Mucosa of rectum (tissue), 2 donors: ENCODE results near the gene MAN1A2.
A peak's percentile ranks its signal among the peaks of the same experiment; 100 is the strongest.

Source experiments
- H3K27ac ChIP-seq, 2 donors: one replicate each; pipeline ENCODE4 v1.7.0; 2013; ENCODE audit warnings: inconsistent platforms in 2 of 2, low read depth in 2 of 2, low read length in 2 of 2
- H3K27me3 ChIP-seq, 2 donors: one replicate each; pipeline ENCODE4 v1.7.0; 2013; ENCODE audit warnings: low read length in 2 of 2; ENCODE audit not compliant: control insufficient read depth in 2 of 2, insufficient read depth in 2 of 2
- H3K36me3 ChIP-seq, 2 donors: one replicate each; pipeline ENCODE4 v1.7.0; 2013; ENCODE audit warnings: low read length in 2 of 2; ENCODE audit not compliant: control insufficient read depth in 2 of 2, insufficient read depth in 2 of 2
- H3K4me1 ChIP-seq, 2 donors: one replicate each; pipeline ENCODE4 v1.7.0; 2013; ENCODE audit warnings: low read length in 2 of 2, mild to moderate bottlenecking in 1 of 2; ENCODE audit not compliant: control insufficient read depth in 2 of 2, insufficient read depth in 2 of 2
- H3K4me3 ChIP-seq, 2 donors: one replicate each; pipeline ENCODE4 v1.7.0; 2013; ENCODE audit warnings: low read length in 2 of 2
- H3K9ac ChIP-seq, 2 donors: one replicate each; pipeline ENCODE4 v1.7.0; 2013; ENCODE audit warnings: low read length in 2 of 2, low read depth in 1 of 2, mild to moderate bottlenecking in 1 of 2
- H3K9me3 ChIP-seq, 2 donors: one replicate each; pipeline ENCODE4 v1.7.0; 2013; ENCODE audit warnings: low read length in 2 of 2; ENCODE audit not compliant: control insufficient read depth in 2 of 2
- donor health status: healthy.
- donor health status: Normal muscosa, but diverticular disease.

The MAN1A2 gene

GRCh38 chr1:117568999-117569398 is 201.8 kb downstream of the MAN1A2 start:
- H3K4me1 ChIP-seq = peaks cover 18 to 38% of the 10 kb centered on the region in 2 donors
- H3K27ac ChIP-seq = no peak overlapping the region
- H3K9ac ChIP-seq = no peak overlapping the region
- no peak overlapping the region for H3K4me3 ChIP-seq
- no peaks in the 10 kb centered on the region for H3K36me3 ChIP-seq
- H3K27me3 ChIP-seq = no peaks in the 10 kb centered on the region
- no peaks in the 10 kb centered on the region for H3K9me3 ChIP-seq

- Histone ChIP-seq H3K9me3 (no peaks in the 10 kb centered on the region), H3K9ac (no peak overlapping the region), H3K36me3 (no peaks in the 10 kb centered on the region), H3K4me3 (no peak overlapping the region), H3K27ac (peak overlapping the region in 1 of 2 donors; percentile 89), H3K27me3 (no peaks in the 10 kb centered on the region), H3K4me1 (peaks cover 18 to 31% of the 10 kb centered on the region in 2 donors)
Measured at GRCh38 chr1:117569856-117570255, 202.6 kb downstream of the MAN1A2 start.

GRCh38 chr1:117570988-117571409 is 203.8 kb downstream of the MAN1A2 start:
- H3K9ac ChIP-seq = peak overlapping the region; percentile 24 to 62
- H3K27ac ChIP-seq = peak overlapping the region; percentile 85 to 89

GRCh38 chr1:117571496-117571895 is 204.2 kb downstream of the MAN1A2 start:
- no peaks in the 10 kb centered on the region for H3K36me3 ChIP-seq
- H3K4me1 ChIP-seq = peaks cover 18 to 31% of the 10 kb centered on the region in 2 donors
- peak overlapping the region in 1 of 2 donors; percentile 49 for H3K9ac ChIP-seq
- no peaks in the 10 kb centered on the region for H3K9me3 ChIP-seq
- no peaks in the 10 kb centered on the region for H3K27me3 ChIP-seq
- H3K4me3 ChIP-seq = peak overlapping the region in 1 of 2 donors; percentile 56
- peak overlapping the region; percentile 85 to 89 for H3K27ac ChIP-seq

More at GRCh38 chr1:117570988-117571409, 203.8 kb downstream of the MAN1A2 start:
- Histone ChIP-seq H3K4me1 (peaks cover 18 to 31% of the 10 kb centered on the region in 2 donors), H3K36me3 (no peaks in the 10 kb centered on the region), H3K4me3 (peak overlapping the region in 1 of 2 donors; percentile 56), H3K27me3 (no peaks in the 10 kb centered on the region), H3K9me3 (no peaks in the 10 kb centered on the region)

- Histone ChIP-seq H3K27me3 (no peaks in the 10 kb centered on the region), H3K27ac (no peak overlapping the region), H3K9ac (no peak overlapping the region), H3K9me3 (no peaks in the 10 kb centered on the region), H3K36me3 (no peaks in the 10 kb centered on the region), H3K4me3 (no peak overlapping the region), H3K4me1 (peaks cover 18 to 31% of the 10 kb centered on the region in 2 donors)
Measured at GRCh38 chr1:117572546-117572945, 205.3 kb downstream of the MAN1A2 start.

- no peaks in the 10 kb centered on the region for H3K36me3 ChIP-seq
- H3K4me1 ChIP-seq = peaks cover 18 to 31% of the 10 kb centered on the region in 2 donors
Measured at GRCh38 chr1:117573386-117574023, 206.3 kb downstream of the MAN1A2 start.

GRCh38 chr1:117574161-117574835 is 207.0 kb downstream of the MAN1A2 start:
- Histone ChIP-seq H3K9me3 (no peaks in the 10 kb centered on the region), H3K27ac (no peak overlapping the region), H3K4me3 (no peak overlapping the region), H3K36me3 (no peaks in the 10 kb centered on the region), H3K4me1 (peaks cover 18 to 31% of the 10 kb centered on the region in 2 donors), H3K9ac (no peak overlapping the region), H3K27me3 (no peaks in the 10 kb centered on the region)

More at GRCh38 chr1:117573386-117574023, 206.3 kb downstream of the MAN1A2 start:
- Histone ChIP-seq H3K27me3 (no peaks in the 10 kb centered on the region), H3K27ac (no peak overlapping the region), H3K4me3 (no peak overlapping the region), H3K9me3 (no peaks in the 10 kb centered on the region), H3K9ac (no peak overlapping the region)

- Histone ChIP-seq H3K27me3 (no peaks in the 10 kb centered on the region), H3K27ac (no peak overlapping the region), H3K4me1 (peaks cover 16 to 26% of the 10 kb centered on the region in 2 donors), H3K4me3 (no peak overlapping the region), H3K9me3 (no peaks in the 10 kb centered on the region), H3K36me3 (no peaks in the 10 kb centered on the region), H3K9ac (no peak overlapping the region)
Measured at GRCh38 chr1:117575586-117576225, 208.5 kb downstream of the MAN1A2 start.

- H3K27ac ChIP-seq = no peak overlapping the region
- no peak overlapping the region for H3K9ac ChIP-seq
- no peak overlapping the region for H3K4me3 ChIP-seq
- H3K36me3 ChIP-seq = no peaks in the 10 kb centered on the region
- peaks cover 11 to 21% of the 10 kb centered on the region in 2 donors for H3K4me1 ChIP-seq
- H3K9me3 ChIP-seq = no peaks in the 10 kb centered on the region
- H3K27me3 ChIP-seq = no peaks in the 10 kb centered on the region
Measured at GRCh38 chr1:117576236-117576635, 209.0 kb downstream of the MAN1A2 start.
